Sigmoid colon (tissue), 7 donors: ENCODE results near the gene CSF2RB. TPM values are rescaled to one million over a fixed set of nuclear protein-coding genes. Genes with fewer than 3 reads are reported as not detected.

Experiments
- DNase-seq: peaks from one replicate; pipeline ENCODE4 v3.0.0-alpha.2; 2019
- H3K27ac ChIP-seq, 4 donors: fragments of 200-600 bp; sonication (generic); one replicate each; pipeline ENCODE4 v1.5.1; 2016 to 2019; ENCODE audit warnings: mild to moderate bottlenecking in 1 of 4
- H3K27me3 ChIP-seq, 3 donors: fragments of 200-600 bp; sonication (generic); one replicate each; pipeline ENCODE4 v1.5.1; 2019; ENCODE audit warnings: mild to moderate bottlenecking in 1 of 3
- H3K36me3 ChIP-seq, 4 donors: fragments of 200-600 bp; sonication (generic); one replicate each; pipeline ENCODE4 v1.5.1; 2016 to 2019
- H3K4me1 ChIP-seq, 4 donors: fragments of 200-600 bp; sonication (generic); one replicate each; pipeline ENCODE4 v1.5.1; 2017 to 2019
- H3K4me3 ChIP-seq, 4 donors: fragments of 200-600 bp; sonication (generic); one replicate each; pipeline ENCODE4 v1.5.1; 2017 to 2019; ENCODE audit warnings: mild to moderate bottlenecking in 2 of 4, moderate library complexity in 1 of 4
- H3K9me3 ChIP-seq, 4 donors: fragments of 200-600 bp in 3 of 4; sonication (generic) in 3 of 4; one replicate each; pipeline versions ENCODE4 v1.5.1 to v1.6.1; 2013 to 2019
- EP300 ChIP-seq, 4 donors: sonication (generic); formaldehyde crosslinking; IDR thresholded peaks; one replicate each; pipeline ENCODE4 v1.6.1; 2017; ENCODE audit warnings: antibody characterized with exemption in 4 of 4
- POLR2A ChIP-seq, 2 donors: fragments of 450-650 bp; IDR thresholded peaks; one replicate each; pipeline ENCODE4 v1.6.1; 2016; ENCODE audit warnings: antibody characterized with exemption in 2 of 2, mild to moderate bottlenecking in 2 of 2, moderate library complexity in 2 of 2
- POLR2AphosphoS5 ChIP-seq, 4 donors: sonication (generic); formaldehyde crosslinking; IDR thresholded peaks; one replicate each; pipeline ENCODE4 v1.6.1; 2017; ENCODE audit warnings: antibody characterized with exemption in 4 of 4
- WGBS, 2 donors: extraction: QIAGEN DNeasy Blood & Tissue Kit; methylation state at CpG; one replicate each; pipeline ENCODE4 v1.1.7; 2013; 5-methylcytosine and 5-hydroxymethylcytosine counted together
- intact Hi-C: fragments of 100-400 bp; cut with DNase I; formaldehyde crosslinking; loops from one replicate; pipeline ENCODE4 v1.15.1; 2023
- polyA plus RNA-seq, 3 donors: library from polyadenylated mRNA; stranded (reverse); fragments of 200-250 nt; gene quantifications; one replicate each; pipeline ENCODE4 v1.2.3, GENCODE V29; 2013
- total RNA-seq, 4 donors: library from RNA; depleted of rRNA; stranded (reverse); fragments of >200 nt; gene quantifications; one replicate each; pipeline ENCODE4 v1.1.0, GENCODE V29; 2016
- TF ChIP-seq, protein P1 (sequence below), 4 experiments: fragments of 450-650 bp in 3 of 4; fragments of 200-600 bp in 1 of 4; IDR thresholded peaks; one replicate each; pipeline ENCODE4 v1.5.1; 2016 to 2019; ENCODE audit warnings: antibody characterized with exemption in 4 of 4, mild to moderate bottlenecking in 3 of 4, moderate library complexity in 2 of 4
- donor health status: healthy with polysubstance abuse.
- donor health status: Bipolar disorder and iron deficiency.
- donor health status: healthy.

CSF2RB gene
- total and polyA plus RNA-seq, 7 donors = 0.60 to 11.4 (median 3.7) TPM

DNA sequence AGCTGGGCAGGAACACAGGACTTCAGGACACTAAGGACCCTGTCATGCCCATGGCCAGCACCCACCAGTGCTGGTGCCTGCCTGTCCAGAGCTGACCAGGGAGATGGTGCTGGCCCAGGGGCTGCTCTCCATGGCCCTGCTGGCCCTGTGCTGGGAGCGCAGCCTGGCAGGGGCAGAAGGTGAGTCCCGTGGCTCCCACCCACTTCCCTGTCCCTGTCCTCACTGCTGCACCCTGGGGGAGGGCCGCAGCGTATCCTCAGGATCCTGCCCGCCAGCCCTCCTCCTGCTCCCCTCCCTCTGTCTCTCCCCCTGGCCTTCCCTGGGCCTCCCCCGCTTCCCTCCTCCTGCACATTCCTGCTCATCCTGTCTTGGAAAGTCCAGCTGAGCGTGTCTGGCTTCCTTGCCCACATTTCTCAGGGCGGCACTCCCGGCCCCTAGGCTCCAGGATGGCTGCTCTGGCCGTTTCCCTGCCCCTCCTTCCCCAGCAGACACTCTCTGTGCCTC is 8.7 kb downstream of the CSF2RB start:
- DNase-seq = no peak
- no peaks in the 10 kb centered on the region for H3K9me3 ChIP-seq
- 52 to 55% methylated on average over 10 of the region's 10 CpGs for WGBS, 2 donors
- peak overlapping the region in 1 of 4 donors; percentile 34 for H3K27ac ChIP-seq
- H3K36me3 ChIP-seq = no peaks in the 10 kb centered on the region
- no peaks in the 10 kb centered on the region for H3K27me3 ChIP-seq
- intact Hi-C loops = no loop called here
- H3K4me3 ChIP-seq = no peak overlapping the region
- TF ChIP-seq POLR2A (IDR thresholded peaks at IDR 0.05) (no peak), POLR2AphosphoS5 (IDR thresholded peaks at IDR 0.05) (no peak)
- TF ChIP-seq, protein P1, sequence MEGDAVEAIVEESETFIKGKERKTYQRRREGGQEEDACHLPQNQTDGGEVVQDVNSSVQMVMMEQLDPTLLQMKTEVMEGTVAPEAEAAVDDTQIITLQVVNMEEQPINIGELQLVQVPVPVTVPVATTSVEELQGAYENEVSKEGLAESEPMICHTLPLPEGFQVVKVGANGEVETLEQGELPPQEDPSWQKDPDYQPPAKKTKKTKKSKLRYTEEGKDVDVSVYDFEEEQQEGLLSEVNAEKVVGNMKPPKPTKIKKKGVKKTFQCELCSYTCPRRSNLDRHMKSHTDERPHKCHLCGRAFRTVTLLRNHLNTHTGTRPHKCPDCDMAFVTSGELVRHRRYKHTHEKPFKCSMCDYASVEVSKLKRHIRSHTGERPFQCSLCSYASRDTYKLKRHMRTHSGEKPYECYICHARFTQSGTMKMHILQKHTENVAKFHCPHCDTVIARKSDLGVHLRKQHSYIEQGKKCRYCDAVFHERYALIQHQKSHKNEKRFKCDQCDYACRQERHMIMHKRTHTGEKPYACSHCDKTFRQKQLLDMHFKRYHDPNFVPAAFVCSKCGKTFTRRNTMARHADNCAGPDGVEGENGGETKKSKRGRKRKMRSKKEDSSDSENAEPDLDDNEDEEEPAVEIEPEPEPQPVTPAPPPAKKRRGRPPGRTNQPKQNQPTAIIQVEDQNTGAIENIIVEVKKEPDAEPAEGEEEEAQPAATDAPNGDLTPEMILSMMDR (IDR thresholded peaks at IDR 0.05) = no peak
- H3K4me1 ChIP-seq = peaks cover 0 to 21% (median 15%) of the 10 kb centered on the region in 4 donors

DNA sequence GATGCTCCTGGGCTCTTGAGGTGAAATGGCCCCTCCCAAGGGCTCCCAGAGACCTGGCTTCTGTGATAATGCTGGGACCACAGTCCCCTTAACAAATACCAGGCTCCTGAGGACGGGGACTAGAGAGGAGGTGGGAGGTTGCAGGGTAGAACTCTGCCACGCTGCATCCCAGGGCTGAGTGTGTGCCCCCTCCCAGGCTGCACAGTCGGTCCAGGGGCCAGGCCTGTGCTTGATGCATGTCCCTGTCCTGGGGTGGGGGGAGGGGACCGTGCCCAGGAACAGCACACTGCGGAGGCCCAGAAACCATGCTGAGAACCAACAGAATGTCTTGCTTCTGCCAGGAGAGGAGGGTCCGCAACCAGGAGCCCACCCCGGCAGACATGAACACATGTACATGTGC is 9.3 kb downstream of the CSF2RB start:
- no peak overlapping the region for H3K4me3 ChIP-seq
- no peaks in the 10 kb centered on the region for H3K9me3 ChIP-seq
- peaks cover 0 to 21% (median 15%) of the 10 kb centered on the region in 4 donors for H3K4me1 ChIP-seq
- TF ChIP-seq, protein P1 (IDR thresholded peaks at IDR 0.05) = no peak
- TF ChIP-seq EP300 (IDR thresholded peaks at IDR 0.05) (no peak), POLR2AphosphoS5 (IDR thresholded peaks at IDR 0.05) (no peak), POLR2A (IDR thresholded peaks at IDR 0.05) (no peak)
- H3K27me3 ChIP-seq = no peaks in the 10 kb centered on the region
- 77 to 85% methylated on average over 7 of the region's 7 CpGs for whole genome bisulfite sequencing, 2 donors
- intact Hi-C loops = no loop called here
- DNase-seq = no peak
- H3K27ac ChIP-seq = no peak overlapping the region
- H3K36me3 ChIP-seq = no peaks in the 10 kb centered on the region

DNA sequence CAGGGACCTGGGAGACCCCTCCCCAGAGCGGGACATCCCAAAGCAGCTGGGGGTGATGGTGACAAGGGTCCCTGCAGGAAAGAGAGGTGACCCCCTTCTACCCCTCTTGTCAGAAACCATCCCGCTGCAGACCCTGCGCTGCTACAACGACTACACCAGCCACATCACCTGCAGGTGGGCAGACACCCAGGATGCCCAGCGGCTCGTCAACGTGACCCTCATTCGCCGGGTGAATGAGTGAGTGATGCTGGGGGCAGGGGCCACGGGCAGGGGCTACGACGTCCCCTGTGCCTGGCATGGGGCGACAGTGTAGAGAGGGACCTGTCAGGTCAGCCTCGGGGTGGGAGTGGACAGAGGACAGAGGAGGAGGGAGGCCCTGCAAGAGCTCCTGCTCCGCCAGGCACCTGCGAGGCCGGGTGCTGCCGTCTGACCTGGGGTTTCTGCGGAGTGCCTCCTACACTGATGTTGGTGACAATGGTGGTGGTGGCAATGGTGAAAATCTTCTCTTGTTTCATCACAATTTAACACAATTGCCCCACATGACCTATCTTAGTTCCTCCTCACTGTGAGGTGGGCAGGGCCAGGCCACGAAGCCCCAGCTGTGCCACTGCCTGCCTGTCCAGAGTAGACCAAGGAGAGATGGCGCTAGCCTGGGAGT is 9.8 kb downstream of the CSF2RB start:
- WGBS, 2 donors = 84 to 91% methylated on average over 21 of the region's 21 CpGs
- intact Hi-C loops = no loop called here

DNA sequence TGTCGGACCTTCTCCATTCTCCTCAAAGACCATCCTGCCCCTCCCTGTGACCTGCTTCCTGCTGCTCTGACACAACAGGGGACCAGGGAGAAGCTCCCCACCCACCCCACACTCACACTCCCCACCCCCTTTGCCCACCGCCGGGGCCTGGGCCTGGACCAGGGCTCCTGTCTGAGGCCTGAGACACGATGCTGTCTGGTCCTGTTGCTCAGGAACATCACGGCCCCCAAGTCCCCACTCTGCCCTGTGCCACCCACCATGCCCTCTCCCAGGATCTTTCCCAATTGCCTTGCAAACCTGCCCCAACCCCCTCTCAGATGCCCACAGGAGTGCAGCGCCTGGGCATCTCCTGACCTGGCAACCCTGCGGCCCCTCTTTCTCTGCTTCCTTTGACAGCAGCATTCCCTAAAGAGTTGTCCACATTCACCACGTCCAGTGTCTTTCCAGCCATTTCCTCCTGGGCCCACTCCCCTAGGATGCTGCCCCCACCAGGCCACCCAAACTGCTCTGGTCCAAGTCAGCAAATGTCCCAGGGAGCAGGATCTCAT is 10.8 kb downstream of the CSF2RB start:
- DNase-seq = no peak
- H3K4me1 ChIP-seq = peaks cover 0 to 21% (median 15%) of the 10 kb centered on the region in 4 donors
- H3K27me3 ChIP-seq = no peaks in the 10 kb centered on the region
- H3K36me3 ChIP-seq = no peaks in the 10 kb centered on the region
- H3K4me3 ChIP-seq = no peak overlapping the region
- intact Hi-C loops = no loop called here
- WGBS, 2 donors = 81 to 88% methylated on average over 8 of the region's 8 CpGs
- TF ChIP-seq POLR2AphosphoS5 (IDR thresholded peaks at IDR 0.05) (no peak), POLR2A (IDR thresholded peaks at IDR 0.05) (no peak), EP300 (IDR thresholded peaks at IDR 0.05) (no peak)
- TF ChIP-seq, protein P1 (IDR thresholded peaks at IDR 0.05) = no peak
- H3K27ac ChIP-seq = no peak overlapping the region
- H3K9me3 ChIP-seq = no peaks in the 10 kb centered on the region

More for the DNA sequence above, 9.8 kb downstream of the CSF2RB start:
- no peaks in the 10 kb centered on the region for H3K36me3 ChIP-seq
- H3K27ac ChIP-seq = no peak overlapping the region
- no peak overlapping the region for H3K4me3 ChIP-seq
- H3K9me3 ChIP-seq = no peaks in the 10 kb centered on the region
- H3K27me3 ChIP-seq = no peaks in the 10 kb centered on the region
- TF ChIP-seq POLR2AphosphoS5 (IDR thresholded peaks at IDR 0.05) (no peak), POLR2A (IDR thresholded peaks at IDR 0.05) (no peak), EP300 (IDR thresholded peaks at IDR 0.05) (no peak)
- TF ChIP-seq, protein P1 (IDR thresholded peaks at IDR 0.05) = no peak
- no peak for DNase-seq
- H3K4me1 ChIP-seq = peaks cover 0 to 21% (median 15%) of the 10 kb centered on the region in 4 donors
